Measurements from ENCODE around the gene ZNF385D.
"Not testable (repeated sequence)": the region's sequence is repeated elsewhere in the genome, so short reads cannot be mapped to it uniquely, and the experiment has no call there.

ZNF385D gene

GRCh38 chr3:21508246-21508645 lies 242.8 kb downstream of the ZNF385D start:
- no peak for DNase-seq

DNA sequence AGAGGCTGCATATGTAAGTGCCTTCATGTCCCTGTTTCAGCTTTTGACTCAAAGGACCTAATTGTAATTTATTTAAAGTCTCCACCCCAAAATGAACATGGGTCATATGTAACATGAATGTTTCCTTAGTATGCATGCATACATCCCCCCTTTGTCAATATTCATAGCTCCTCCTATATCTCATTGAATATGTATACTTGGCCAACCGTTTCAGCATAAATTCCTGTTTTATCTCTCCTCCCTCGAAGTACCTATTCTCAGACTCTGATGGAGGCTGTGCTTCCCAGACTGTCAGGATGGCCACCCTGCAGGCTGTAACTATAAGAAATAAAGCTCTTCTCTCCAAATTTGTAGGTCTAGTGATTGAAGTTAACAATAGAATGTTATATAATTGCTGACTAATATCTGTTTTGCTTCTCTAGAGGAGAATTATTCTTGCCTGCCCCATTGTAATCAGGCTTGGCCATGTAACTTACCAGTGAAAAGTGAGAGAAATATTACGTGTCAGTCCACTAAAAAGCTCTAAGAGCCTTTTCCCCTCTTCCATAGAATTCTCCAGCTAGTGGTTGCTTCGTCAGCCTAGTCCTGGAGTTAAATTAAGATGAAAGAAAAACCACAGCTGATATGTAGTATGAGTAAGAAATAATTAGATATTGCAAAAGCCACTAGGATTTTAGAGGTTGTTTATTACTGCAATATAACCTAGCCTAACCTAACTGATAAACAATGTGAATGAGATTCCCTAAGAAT lies 245.1 kb downstream of the ZNF385D start:
- DNase-seq, result no peak

GRCh38 chr3:21502656-21503055 lies 248.4 kb downstream of the ZNF385D start:
- no peak for DNase-seq

DNA sequence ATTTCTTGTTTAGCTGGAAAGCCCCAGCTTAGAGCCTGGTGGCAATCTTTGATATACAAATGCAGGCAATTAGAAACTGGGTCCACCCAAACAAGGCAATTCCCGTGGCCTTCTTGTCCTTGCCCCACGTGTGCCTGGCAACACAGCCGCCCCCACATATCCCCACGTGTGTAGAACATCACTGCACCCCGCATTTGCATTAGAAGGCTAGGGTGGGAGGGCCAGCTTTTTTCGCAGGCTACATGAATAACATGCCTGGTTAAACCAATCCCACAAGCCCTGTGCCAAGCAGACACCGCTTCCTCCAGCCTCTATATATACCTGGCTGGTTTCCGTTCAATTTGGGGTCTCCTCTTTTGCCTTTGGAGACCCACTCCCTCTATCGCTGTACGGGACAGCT lies 250.2 kb downstream of the ZNF385D start:
- DNase-seq, result no peak

DNA sequence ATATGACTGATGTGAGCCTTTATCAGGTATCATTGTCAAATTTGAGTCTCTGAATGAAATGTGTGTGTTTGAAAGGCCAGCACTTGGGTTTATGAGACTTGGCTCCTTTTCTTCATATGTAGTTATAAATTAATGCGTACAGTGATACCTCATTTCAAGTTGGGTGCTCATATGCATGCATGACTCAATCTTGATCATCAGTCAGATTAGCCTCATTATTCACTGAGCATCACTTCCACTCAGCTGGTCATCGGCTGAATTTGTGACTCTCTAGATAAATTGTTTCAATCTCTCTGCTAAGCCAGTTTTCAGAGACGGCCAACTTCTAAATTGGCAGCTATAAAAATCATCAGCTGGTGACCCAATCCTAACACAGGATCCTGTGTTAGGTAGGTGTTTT lies 260.3 kb downstream of the ZNF385D start:
- DNase-seq, result not testable (repeated sequence)

GRCh38 chr3:21487520-21487919 lies 263.5 kb downstream of the ZNF385D start:
- no peak for DNase-seq

DNA sequence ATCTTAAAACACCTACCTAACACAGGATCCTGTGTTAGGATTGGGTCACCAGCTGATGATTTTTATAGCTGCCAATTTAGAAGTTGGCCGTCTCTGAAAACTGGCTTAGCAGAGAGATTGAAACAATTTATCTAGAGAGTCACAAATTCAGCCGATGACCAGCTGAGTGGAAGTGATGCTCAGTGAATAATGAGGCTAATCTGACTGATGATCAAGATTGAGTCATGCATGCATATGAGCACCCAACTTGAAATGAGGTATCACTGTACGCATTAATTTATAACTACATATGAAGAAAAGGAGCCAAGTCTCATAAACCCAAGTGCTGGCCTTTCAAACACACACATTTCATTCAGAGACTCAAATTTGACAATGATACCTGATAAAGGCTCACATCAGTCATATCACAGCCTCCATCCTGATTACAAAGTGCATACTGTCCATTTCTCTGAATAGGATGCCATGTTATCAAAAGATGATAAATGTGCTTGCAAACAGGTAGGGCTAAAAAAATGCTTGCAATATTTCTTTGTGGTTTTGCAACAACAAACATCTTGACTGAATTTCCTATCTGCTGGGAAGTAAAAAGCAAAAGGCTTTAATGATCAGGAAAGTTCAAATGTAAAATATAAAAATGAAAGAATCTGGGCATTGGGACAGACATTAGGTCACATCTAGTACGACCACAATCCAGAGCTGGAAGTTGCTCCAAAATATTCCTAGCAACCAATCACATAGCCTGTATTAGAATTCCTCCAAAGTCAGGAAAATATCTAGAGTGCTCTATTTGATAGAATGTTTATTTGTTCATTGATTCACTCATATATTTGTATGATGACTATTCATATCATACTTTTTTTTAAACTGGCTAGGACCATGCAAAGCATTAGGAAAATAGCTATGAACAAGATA lies 264.7 kb downstream of the ZNF385D start:
- not testable (repeated sequence) for DNase-seq

DNA sequence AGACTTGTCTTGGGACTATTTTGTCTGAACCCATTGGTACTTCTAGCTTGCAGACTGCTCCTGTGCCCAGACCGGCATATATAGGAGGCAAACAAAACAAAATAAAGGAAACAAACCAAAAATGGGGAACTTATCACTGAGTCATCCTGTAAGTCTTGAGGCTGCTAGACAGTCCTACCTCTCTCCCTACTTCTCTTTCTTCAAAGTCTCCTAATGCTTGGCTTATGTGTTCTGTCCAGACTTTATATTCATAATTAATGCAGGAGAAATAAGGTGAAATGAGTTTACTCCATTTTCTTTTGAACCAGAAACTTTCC lies 266.2 kb downstream of the ZNF385D start:
- DNase-seq, result no peak

DNA sequence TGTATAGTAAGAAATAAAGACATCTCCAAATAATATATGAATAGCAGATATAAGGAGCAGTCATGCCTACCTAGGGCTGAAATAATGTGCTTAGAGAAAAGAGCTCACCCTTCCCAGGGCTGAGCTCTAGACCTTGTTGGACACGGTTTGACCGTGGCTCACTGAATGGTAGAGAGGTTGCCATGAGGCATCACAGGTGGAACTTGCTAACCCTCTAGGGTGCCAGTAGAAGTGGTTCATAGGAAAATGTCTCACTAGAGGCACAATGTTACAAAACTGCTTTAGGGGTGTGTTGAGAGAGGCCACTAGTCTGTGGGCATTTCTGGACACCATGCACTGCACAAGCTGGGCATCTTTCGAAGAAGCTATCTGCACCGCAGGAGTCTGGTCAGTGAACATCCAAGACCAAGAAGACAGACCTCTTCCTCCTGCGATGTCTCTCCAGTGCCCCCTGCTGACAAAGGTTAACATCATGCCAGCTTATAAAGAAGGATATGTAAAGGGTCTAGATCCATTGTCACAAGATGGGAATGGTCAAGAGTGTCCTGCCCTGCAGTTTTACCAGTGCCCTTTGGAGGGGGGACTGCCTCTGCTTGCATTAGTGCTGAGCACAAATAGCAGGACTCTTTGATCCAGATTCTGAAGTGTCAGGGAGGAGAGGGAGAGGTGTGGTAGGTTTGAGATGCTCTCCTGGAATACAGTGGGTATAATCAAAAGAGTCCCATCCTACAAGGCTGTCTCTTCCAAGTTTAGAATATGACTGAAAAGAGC lies 266.8 kb downstream of the ZNF385D start:
- DNase-seq, result no peak

DNA sequence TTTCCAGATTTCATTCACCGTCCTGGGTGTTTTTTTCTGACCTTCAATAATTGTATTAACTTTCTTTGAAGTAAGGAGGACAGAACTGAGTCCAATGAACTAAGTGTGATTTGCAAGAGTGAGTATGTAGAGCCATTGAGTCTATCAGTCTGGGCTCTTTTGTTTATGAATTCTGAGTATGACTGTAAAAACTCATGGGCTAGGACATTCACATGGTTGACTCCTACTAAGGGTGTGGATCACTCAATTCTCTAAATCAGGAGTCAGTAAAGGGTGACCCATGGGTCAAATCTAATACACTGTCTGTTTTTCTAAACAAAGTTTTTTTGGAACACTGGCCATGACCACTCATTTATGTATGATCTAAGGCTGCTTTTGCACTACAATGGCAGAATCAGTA lies 269.0 kb downstream of the ZNF385D start:
- no peak for DNase-seq

GRCh38 chr3:21477541-21478288 lies 273.3 kb downstream of the ZNF385D start:
- no peak for DNase-seq

GRCh38 chr3:21466476-21466875 lies 284.5 kb downstream of the ZNF385D start:
- no peak for DNase-seq

DNA sequence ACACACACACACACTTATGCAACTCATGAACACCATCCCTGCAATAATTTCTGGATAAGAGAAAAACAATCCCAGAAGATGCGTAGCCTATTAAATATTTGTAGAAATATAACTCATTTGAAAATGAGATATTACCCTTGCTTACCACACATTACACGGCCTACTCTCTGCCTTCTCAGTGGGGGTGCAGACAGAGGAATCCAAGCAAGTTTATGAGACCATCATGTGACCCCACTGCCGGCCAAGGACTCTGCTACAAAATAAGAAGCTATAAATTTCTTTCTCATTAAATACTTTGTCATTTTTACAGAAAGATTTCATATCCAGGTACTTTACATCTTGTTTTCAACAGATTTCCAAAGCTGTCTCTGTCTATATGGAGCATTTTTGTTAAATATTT lies 286.3 kb downstream of the ZNF385D start:
- DNase-seq, result no peak

DNA sequence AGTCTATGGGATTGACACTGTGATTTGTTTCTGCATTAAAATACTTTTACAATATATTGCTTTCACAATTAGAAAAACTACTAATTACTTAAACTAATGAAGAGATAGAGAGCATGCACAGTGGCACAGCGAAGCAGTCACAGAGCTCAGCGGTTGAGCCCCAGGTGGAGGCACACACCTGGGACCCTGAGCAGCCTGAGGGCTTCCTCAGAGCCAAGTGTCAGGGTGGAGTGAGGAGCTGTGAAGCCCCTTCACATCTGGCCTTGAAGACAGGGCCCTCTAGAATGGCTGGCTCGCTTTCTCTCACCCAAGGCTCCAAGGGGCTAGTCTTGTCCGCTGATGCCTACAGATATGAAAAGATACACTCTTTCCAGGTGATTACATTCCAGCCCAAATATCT lies 287.7 kb downstream of the ZNF385D start:
- no peak for DNase-seq

DNA sequence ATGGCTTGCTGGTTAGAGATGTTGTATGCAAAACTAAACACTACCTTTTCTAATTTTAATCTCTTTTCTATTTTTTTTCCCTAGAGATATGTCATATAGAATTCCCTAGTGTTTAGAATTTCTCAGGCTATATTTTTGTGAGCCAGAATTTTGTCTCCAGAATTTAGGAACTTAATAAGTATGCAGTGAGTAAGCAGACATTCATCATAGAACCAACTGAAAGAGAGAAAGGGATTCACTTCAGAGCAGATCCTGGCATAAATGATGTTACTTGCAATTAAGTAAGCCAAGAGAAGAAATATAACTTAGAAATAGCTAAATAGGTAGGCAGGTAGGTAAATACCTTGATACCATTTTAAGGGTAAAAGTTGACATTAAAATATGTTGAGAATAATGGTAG lies 288.9 kb downstream of the ZNF385D start:
- no peak for DNase-seq

- DNase-seq, result no peak
Observed at GRCh38 chr3:21457084-21457483, 293.9 kb downstream of the ZNF385D start.

DNA sequence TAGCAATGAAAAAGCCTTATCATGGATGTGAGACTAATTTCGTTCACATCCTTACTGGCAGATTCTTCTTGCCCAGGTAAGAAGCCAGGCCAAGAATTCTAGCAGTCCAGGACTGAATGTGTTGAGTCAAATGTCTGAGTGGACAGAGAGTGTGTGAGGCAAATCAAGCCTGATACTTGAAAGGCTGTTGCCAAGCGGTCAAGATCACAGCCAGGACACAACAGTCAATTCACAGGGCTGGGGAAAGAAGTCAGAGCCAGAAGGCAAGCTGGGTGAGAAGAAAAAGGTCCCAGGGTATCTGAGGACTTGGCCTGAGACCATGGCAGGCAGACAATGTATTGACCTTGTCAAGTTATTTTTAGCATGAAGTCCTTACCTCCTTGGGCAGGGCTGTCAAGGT lies 301.3 kb downstream of the ZNF385D start:
- DNase-seq, result no peak

GRCh38 chr3:21447476-21448151 lies 303.4 kb downstream of the ZNF385D start:
- no peak for DNase-seq

- DNase-seq, result no peak
Observed at GRCh38 chr3:21446945-21447475, 304.0 kb downstream of the ZNF385D start.

DNA sequence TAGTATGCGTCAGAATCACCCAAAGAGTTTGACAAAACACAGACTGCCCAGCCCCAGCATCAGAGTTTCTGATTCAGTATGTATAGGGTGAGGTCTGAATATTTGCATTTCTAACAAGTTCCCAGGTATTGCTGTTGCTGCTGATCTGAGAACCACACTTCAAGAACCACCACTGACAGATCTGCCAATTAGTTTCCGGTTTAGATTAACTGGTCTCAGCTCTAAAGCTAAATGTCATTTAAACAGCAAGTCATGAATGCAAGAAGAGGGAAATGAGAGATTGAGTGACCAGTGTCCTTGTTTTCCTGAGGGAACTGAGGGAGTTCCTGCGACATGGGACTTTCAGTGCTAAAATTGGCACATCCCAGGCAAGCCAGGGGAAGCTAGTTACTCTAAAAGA lies 305.0 kb downstream of the ZNF385D start:
- no peak for DNase-seq

DNA sequence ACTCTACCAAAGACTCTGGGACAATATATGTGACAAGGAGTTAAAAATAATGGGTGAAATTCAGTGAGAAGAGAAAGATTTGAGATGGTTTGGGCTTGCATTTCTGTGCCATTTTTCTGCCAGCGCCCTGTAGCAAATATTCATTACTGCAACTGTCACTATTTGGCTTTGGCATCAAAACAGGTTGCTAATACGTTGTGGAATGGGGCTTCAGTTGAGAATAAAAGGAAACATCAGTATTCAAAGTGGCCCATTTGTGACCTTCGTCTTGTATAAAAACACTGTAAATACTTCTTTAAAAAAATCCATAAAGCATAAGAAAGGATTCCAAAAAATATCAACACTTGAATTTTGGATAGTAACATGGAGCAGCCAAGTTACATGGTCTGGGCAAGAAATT lies 309.2 kb downstream of the ZNF385D start:
- no peak for DNase-seq

DNA sequence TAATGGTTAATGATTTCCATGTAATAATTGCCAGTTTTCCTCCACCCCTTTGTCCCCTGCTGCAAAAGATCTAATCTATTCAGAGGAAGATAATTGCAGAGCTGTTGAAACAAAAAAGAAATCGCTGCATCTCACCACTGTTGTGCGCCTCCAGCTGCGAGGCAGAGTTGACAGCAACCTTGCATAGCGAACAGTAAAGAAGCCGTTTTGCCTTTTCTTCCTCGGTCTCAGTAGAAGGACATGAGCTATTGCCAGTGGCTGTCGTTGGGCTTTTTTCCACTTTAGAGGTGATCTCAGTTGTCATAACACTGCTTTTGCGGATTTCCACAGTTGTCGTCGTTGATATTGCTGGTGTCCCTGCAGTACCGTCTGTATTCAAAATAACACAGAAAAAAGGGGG lies 314.2 kb downstream of the ZNF385D start:
- no peak for DNase-seq

Data from T1000 (cell line).